ENCODE measurements around the gene KCNJ5.

Gene KCNJ5

GRCh38 chr11:128962896-128963295, 71.7 kb downstream of the KCNJ5 start:
- no peak for DNase-seq

DNA sequence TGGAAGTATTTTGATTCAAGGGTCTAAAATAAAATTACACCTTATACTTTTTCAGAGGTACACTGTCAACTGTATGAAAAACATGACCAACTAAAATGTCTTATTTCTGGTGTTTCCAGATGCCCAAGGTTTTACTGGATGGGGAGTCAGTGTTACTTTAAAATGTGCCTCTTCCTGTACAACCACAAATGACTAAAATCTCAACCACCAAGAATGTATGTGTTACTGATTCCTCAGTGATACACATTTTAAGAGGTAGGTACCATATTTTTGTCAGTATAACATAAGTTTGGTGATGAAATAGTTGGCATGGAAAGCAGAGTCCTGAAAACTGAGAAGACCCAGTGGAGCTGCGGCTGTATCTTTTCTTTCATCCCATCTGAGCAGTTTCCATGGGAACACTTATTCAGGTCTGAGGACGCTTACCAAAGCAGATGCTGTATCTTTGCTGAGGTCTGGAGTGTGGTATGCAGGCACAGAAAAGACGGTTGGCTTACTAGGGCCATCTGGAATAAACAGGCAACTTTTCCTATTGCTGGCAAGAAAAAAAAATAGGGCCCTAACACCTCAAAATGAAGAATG, 72.7 kb downstream of the KCNJ5 start:
- peak in 1 of 5 experiments; percentile 90 for DNase-seq

DNA sequence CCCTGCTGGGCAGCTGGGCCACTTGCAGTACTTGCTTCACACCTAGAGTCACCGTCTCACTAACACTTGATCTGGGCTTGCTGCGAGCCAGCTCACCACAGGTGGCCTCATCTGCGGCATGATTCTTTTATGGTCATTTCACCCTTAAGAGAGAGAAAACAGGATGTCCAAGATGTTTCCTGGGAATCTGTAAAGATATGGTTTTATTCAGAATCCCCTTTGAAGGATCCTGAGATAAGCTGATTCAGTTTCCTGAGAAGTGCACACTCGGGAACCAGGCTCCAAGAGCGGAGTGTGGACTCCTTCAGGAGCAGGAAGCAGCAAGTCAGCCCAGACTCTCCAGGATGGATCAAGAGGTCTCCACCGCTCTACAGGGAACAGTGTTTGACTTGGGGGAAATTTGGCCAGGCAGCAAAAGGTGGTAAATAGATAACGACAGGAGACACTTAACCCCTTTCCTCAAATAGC, 73.3 kb downstream of the KCNJ5 start:
- no peak for DNase-seq

GRCh38 chr11:128965485-128965884, 74.3 kb downstream of the KCNJ5 start:
- peak in 1 of 5 experiments; percentile 73 for DNase-seq

GRCh38 chr11:128967578-128967977, 76.4 kb downstream of the KCNJ5 start:
- DNase-seq, result no peak

DNA sequence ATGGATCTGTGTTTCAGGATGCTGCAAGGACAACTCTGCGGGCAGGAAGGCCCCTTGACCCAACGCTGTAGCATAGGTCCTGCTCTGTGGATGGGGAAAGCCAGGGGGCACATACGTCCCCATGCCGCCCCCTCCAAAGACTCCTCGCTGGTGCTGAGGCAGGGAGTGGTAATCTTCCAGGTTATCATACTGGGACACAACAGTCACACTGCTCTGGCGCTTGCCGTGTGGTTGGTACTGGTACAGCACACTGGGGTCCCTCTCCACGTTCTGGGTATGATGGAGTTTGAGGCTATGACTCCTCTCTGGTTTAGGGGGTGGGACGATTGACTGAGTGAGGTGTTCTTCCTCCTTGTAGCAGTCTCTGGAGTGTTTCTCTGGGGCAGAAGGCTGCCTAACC, 77.8 kb downstream of the KCNJ5 start:
- DNase-seq, result no peak
